ENCODE measurements around the gene TMEM89. TPM values are rescaled to one million over a fixed set of nuclear protein-coding genes. Genes with fewer than 3 reads are reported as not detected.

TMEM89 gene
- total and polyA plus RNA-seq, 2 experiments from 2014 or later: not detected

DNA sequence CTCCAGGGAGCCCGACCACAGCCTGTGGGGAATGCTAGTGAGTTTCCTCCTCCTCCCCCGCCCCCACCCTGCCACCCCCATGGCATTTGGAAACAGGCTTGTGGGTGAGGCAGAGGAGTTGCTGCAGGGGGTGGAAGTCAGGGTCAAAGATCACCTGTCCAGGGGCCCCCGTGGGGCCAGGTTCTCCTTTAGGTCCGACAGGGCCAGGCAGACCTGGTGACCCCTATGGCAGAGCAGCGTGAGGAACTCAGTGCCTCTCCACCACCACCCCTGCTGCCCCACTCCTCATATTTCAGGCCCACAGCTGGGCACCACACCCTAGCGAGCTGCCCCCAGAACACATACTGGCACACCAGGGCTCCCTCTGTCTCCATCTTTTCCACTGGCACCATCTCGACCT, 49.1 kb downstream of the TMEM89 start (continued):
- TF ChIP-seq ZNF462 (CRISPR knock-in tag; IDR thresholded peaks at IDR 0.05): no peak
- TF ChIP-seq EZH2phosphoT487 (IDR thresholded peaks at IDR 0.05; ENCODE audit: unreplicated experiment): no peak
- TF ChIP-seq ZNF114 (CRISPR knock-in tag; IDR thresholded peaks at IDR 0.05): no peak
- no peak for TF ChIP-seq JUNB (IDR thresholded peaks at IDR 0.05; ENCODE audit: unreplicated experiment)
- no peak for TF ChIP-seq EZH2 (IDR thresholded peaks at IDR 0.05; ENCODE audit: low read depth, unreplicated experiment)

- Histone ChIP-seq H2AFZ (no peak overlapping the region), H3K36me3 (ENCODE audit: insufficient read depth) (no peaks in the 10 kb centered on the region), H3F3A (replicated peaks; ENCODE audit: low read depth) (no peaks in the 10 kb centered on the region), H3K9me2 (ENCODE audit: insufficient read depth) (no peaks in the 10 kb centered on the region), H3K27me3 (ENCODE audit: insufficient read depth) (no peaks in the 10 kb centered on the region), H3K4me3 (no peak overlapping the region), H4K20me1 (replicated peaks; ENCODE audit: insufficient read depth) (no peaks in the 10 kb centered on the region), H3K79me2 (replicated peaks; ENCODE audit: insufficient read depth) (no peaks in the 10 kb centered on the region), H3K27ac (ENCODE audit: low read depth) (no peak overlapping the region), H3K4me2 (no peak overlapping the region), H3K4me1 (ENCODE audit: insufficient read depth) (no peaks in the 10 kb centered on the region)
- no peaks in the 10 kb centered on the region; the same call in 2 of the 3 replicates for H3K36me3 Mint-ChIP-seq (ENCODE audit: low read depth)
- peaks cover 6% of the 10 kb centered on the region for H3K27me3 Mint-ChIP-seq (ENCODE audit: insufficient read depth, low read depth, poor library complexity)
- no peak overlapping the region for H3K4me3 Mint-ChIP-seq
- no peaks in the 10 kb centered on the region for H3K9me3 Mint-ChIP-seq
- ATAC-seq: no peak
- no peaks in the 10 kb centered on the region for H3K4me1 Mint-ChIP-seq
- no peak overlapping the region for H3K27ac Mint-ChIP-seq
- DNase-seq (ENCODE audit: low spot score): no peak
- no peak for TF ChIP-seq REST (IDR thresholded peaks at IDR 0.05; ENCODE audit: unreplicated experiment)
- no peak for TF ChIP-seq EZH2phosphoT487 (IDR thresholded peaks at IDR 0.05; ENCODE audit: unreplicated experiment)
- no peak for TF ChIP-seq ZNF331 (CRISPR knock-in tag; IDR thresholded peaks at IDR 0.05; ENCODE audit: low read depth)
- TF ChIP-seq POLR2AphosphoS5 (IDR thresholded peaks at IDR 0.05; ENCODE audit: low read depth): no peak
- TF ChIP-seq JUNB (IDR thresholded peaks at IDR 0.05; ENCODE audit: unreplicated experiment): no peak
- no peak for TF ChIP-seq EZH2 (IDR thresholded peaks at IDR 0.05; ENCODE audit: low read depth, unreplicated experiment)
Measured at GRCh38 chr3:48571938-48572337, 49.6 kb downstream of the TMEM89 start.

Measured in GM23338 (cell line).